Stimulated activated CD8-positive, alpha-beta memory T cell treated with anti-CD3 and anti-CD28 coated beads, Interleukin-4, amount 100 ng/mL, for 24 hours (primary cell): ENCODE data around the gene CUX1.
"Not testable (repeated sequence)": the region's sequence is repeated elsewhere in the genome, so short reads cannot be mapped to it uniquely, and the experiment has no call there.

Experiments used
- DNase-seq: peaks from one replicate; pipeline ENCODE4 v3.0.0-alpha.2; 2020; ENCODE audit warnings: low read depth

The CUX1 gene

GRCh38 chr7:102288285-102288930 is 471.0 kb downstream of the CUX1 start:
- no peak for DNase-seq

DNA sequence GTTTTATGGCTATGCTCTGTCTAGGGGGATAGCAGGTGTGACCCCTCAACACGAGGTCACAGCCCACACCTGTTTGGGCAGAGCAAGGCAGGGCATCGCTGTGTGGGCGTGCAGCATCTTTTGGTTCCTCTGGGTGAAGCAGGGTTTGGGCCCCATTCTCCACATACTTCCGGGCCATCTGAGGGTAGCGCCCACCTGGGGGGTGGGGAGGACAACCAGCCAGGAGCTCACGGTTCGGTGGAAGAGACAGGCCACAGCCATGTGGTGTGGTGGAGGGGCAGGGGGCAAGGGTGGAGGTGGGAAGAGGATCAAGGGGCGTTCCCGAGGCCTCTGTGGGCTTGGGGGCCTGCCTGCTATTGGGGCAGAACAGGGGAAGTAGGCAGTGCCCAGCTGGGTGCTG is 471.6 kb downstream of the CUX1 start:
- DNase-seq = no peak

DNA sequence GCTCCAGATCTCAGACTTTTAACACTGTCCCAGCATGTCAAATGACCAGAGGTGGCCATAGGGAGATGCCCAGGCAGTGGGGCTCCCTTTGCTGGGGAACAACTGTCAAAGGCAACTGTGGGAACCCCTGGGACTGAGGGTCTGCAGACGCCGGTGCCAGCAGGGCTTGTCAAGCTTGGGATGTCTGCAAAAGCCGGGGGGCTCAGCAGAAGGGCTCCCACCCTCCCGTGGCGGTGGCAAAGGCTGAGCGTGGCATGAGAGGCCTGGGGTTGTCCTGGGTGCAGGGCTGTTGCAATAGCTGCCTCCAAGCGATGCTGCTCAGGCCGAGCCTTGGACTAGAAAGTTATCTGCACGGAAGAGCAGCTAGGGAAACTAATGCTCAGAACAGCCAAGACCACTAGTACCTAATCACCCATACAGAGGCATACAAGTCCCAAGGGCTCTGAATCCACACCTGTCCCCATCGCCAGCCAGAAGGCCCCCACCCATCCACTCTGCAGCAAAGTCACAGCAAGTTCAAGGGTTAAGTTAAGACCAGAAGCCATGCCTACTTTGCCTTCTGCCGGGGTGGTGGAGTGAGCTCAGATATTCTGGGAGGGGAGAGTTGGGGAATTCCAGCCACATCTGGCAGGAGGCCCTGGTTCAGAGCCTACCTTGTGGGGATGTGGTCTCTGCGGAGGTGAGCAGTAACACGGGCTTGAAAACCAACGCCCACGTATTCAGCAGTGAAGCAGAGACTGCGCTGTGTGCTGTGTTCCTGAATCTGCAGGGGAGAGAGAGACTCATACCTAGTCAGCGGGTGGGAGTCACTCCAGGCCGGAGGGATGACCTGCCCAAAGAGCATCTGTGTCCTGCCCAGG is 473.9 kb downstream of the CUX1 start:
- no peak for DNase-seq

DNA sequence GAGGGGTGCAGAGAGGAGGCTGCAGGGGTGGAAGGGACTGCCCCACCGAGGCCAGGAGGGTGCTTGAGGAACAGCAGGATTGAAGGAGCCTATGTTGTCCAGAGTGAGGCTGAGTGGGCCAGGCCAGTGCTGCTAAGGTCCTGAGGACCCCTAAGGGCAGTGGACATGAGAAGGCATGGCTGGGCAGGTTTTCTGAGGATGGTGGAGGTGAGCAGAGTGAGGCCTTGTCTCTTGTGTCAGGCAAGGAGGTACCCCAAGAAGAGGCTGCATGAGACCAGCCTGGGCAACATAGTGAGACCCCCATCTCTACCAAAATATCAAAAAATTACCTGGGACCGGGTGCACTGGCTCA is 474.5 kb downstream of the CUX1 start:
- no peak for DNase-seq

DNA sequence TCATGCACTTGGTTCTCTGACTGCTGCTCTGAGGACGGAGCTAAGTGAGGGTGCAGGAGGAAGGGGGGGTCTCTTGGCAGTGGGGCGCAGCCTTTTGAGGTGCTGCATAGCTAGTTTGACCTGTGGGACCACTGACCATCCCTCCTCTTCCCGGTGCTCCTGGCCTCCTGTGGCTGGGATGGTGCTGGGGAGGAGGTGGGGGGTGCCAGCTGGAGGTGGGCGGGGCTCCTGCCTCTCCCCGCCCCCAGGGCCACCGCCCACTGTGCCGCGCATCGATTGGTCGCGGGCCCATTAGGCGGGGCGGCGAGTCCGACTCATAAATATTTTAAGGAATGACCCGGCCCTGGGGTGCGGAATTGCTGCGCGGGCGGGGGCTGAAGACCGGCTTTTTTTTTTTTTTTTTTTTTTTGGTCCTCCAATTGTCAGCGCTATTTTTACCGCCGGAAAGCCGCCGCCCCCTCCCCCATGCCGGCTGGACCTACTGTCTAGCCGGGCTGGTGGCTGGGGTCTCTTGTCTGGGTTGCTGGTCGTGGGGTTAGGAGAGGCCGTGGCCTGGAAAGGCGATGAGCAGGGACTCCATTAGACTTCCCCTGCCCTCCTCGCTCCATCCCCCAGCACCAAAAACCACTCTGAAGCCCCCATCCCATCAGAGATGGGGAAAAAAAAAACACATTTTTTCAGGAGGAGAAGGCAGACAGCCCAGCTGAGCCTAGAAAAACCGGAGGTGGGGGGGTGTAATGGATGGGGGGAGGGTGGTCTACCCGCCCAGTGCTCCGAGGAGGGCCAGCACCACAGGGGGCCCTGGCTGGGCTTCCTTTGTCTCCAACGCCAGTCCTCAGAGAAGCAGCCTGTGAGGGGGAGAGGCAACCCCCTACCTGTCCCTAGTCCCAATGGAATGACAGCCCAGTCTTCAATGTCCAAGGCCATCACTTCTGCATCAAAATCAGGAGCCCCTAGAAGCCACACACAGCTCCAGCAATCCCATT is 475.7 kb downstream of the CUX1 start:
- DNase-seq = no peak

- no peak for DNase-seq
Observed at GRCh38 chr7:102294589-102294988, 477.2 kb downstream of the CUX1 start.

- no peak for DNase-seq
Observed at GRCh38 chr7:102295346-102296178, 478.1 kb downstream of the CUX1 start.

DNA sequence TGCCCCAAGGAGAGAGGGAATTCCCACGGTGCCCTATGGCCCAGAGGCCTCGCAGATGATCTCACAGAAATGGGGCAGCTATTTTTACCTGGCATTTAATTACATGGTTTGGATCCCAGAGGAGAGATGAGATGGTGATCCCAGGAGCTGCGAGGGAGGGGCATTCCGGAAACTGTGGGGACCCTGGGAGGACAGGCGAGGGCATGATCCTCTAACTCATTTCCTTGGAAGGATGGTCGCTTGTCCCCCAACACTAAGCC is 478.7 kb downstream of the CUX1 start:
- DNase-seq = no peak

GRCh38 chr7:102296514-102296913 is 479.1 kb downstream of the CUX1 start:
- DNase-seq = no peak

GRCh38 chr7:102297487-102298218 is 480.2 kb downstream of the CUX1 start:
- no peak for DNase-seq

DNA sequence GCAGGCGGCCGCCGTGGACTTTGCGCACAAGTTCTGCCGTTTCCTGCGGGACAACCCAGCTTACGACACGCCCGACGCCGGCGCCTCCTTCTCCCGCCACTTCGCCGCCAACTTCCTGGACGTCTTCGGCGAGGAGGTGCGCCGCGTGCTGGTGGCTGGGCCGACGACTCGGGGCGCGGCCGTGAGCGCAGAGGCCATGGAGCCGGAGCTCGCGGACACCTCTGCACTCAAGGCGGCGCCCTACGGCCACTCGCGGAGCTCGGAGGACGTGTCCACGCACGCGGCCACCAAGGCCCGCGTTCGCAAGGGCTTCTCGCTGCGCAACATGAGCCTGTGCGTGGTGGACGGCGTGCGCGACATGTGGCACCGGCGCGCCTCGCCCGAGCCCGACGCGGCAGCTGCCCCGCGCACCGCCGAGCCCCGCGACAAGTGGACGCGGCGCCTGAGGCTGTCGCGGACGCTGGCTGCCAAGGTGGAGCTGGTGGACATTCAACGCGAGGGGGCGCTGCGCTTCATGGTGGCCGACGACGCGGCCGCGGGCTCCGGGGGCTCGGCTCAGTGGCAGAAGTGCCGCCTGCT is 483.3 kb downstream of the CUX1 start:
- no peak for DNase-seq

DNA sequence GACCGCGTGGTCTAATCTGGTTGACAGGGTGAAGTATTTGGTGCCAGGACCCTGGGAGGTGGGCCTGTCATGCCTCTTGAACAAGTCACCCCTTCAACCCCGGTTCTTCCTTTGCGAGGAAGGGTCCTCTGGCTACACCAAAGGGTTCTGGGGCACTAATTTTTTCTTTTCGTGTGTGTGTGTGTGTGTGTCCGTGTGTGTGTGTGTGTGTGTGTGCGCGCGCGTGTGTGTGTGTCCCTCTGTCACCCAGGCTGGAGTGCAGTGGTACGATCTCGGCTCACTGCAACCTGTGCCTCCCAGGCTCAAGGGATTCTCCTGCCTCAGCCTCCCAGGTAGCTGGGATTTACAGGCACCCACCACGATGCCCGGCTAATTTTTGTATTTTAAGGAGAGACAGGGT is 483.9 kb downstream of the CUX1 start:
- not testable (repeated sequence) for DNase-seq

DNA sequence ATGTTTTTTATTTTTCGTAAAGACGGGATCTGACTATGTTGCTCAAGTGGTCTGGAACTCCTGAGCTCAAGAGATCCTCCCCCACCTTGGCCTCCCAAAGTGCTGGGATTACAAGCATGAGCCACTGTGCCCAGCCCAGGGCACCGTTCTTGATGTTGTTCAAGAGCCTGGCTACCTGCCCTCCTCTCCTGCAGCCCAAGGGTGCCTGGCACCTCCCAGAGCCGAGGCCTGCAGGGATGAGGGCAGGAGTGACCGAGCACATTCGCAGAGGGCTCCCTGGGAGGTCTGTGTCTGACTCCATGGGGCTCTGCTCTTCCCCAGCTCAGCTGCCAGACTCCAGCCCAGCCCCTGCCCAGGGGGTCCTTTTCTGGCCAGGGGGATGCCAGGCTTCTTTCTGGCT is 484.6 kb downstream of the CUX1 start:
- no peak for DNase-seq

DNA sequence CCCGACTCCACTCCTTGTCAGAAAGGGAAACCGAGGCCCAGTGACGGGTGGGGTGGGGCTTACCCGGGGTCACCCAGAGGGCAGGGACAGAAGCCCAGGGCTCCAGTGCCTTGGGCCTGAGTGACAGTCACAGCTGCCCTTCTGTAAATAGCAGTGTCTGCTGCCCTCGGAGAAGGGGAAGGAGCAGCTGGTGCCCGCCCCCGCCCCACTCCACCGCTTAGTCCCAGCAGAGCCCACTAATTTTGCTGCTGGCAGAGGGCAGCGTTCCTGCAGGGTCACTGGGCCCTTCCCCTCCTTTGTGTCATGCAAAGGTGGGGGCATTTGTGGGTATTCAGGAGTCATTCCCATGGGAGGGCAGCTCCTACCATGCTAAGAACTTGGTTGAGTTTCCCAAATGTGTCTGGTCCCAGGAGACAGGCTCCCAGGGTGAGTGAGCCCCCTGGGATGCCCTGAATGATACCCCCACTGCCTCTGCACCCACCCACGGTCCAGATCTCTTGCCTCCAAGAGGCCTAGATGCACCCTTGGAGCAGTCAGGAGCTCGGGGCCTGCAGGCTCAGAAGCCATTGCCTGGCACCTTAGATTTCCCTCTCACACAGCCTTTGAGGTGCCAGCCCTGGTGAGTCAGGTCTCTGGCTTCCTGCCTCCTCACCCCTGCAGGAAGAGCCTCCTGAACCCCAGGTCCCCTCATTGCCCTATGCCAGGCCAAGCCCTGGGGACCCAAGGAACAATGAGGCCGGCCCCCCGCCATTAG is 486.4 kb downstream of the CUX1 start:
- DNase-seq = no peak

GRCh38 chr7:102304668-102305067 is 487.2 kb downstream of the CUX1 start:
- no peak for DNase-seq

- no peak for DNase-seq
Observed at GRCh38 chr7:102305414-102306268, 488.2 kb downstream of the CUX1 start.

DNA sequence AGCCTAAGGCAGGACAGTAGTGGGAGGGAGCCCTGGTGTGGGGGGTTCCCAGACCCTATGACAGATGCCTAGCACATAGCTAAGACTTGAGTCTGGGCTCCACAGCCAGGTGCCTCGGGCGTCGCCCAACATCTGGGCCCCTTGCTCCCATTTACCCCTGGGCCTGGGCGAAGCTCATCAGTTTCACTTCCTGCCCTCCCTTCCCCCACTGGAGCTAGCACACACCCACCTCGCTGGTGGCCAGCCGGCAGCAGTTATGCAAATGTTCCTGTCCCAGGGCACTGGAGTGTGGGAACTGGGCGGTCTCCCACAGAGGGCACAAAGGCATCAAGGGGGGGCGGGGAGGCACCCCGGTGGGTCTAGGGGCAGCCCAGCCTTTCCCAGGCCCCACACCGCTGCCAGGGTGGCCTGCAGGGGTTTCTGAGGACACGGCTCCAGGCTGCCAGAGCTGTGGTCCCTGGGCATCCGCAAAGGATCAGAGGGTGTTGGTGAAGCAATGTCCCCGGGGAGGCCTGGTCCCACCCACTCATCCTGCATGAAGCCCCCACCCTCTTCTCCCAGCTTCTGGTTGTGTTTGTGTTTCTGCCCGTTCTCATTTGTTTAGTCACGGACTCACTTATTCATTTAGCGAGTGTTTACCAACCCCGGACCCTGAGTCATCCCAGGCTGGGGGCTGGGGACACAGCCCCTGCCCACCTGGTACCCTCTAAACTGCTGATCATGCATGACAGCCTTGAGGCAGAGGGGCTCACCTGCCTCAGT is 489.7 kb downstream of the CUX1 start:
- no peak for DNase-seq

DNA sequence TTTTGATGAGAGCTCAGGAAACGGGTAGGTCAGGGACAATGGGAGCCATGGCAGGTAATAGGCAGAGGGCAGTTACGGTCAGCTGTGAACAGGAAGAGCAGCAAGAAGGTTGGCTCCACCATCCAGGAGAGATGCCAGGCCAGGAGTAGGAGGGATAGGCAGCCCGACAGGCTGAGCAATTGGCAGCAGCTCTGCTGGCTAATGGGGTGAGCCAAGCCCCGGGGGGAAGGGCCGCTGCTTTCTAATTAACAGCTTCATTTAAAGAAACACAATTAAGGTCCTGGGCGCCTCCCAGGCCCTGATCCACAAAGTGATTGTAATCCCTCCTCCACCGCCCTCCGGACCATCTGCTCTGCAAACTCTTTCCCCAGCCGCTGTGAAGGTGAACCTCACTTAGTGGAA is 493.0 kb downstream of the CUX1 start:
- no peak for DNase-seq
